ENCODE measurements around the gene SERTAD1.
A peak's percentile ranks its signal among the peaks of the same experiment; 100 is the strongest.

Gene SERTAD1

DNA sequence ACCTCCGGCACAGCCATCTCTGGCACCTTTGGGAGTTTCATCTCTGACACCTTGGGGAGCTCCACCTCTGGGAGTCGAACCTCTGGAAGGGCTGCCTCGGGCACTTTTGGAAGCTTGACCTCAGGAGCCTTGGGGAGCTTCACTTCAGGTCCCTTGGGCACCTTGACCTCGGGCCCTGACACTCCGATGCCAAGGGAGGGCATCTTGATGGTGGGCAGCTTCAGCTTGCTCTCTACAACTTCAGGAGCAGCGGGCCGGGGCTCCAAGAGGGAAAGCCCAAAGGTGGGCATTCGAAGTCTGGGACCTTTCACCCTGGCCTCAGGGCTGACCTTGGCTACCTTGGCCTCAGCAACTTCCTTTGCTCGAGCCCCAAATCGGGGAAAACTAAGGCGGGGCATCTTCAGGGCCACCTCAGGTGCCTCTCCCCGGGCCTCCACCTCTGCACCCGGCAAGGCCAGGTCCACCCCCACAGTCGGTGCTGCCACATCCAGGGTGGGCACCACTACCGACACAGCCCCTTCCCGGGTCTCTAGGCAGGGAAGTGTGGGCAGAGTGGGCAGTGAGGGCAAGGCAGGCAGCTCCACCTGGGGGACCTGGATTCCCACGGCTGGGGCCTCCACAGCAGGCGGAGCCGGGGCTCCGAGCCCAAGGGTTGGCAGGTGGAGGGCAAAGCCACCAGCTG is 28.8 kb downstream of the SERTAD1 start:
- Histone ChIP-seq H3K79me2 (ENCODE audit: insufficient read depth, low read depth) (no peaks in the 10 kb centered on the region), H4K20me1 (ENCODE audit: insufficient read depth) (no peaks in the 10 kb centered on the region), H3K27ac (no peak overlapping the region), H3K4me1 (ENCODE audit: low read depth, poor library complexity, severe bottlenecking) (peaks cover 17% of the 10 kb centered on the region), H3K36me3 (ENCODE audit: insufficient read depth) (no peaks in the 10 kb centered on the region), H3K4me3 (IDR thresholded peaks at IDR 0.05; ENCODE audit: insufficient read depth, low read depth, low read length) (no peak overlapping the region), H3K9ac (no peak overlapping the region), H3K27me3 (ENCODE audit: insufficient read depth, low read depth) (peaks cover 16% of the 10 kb centered on the region), H3K4me2 (peak overlapping the region; percentile 79), H2AFZ (ENCODE audit: low read depth) (no peak overlapping the region)
- TF ChIP-seq, protein P1, sequence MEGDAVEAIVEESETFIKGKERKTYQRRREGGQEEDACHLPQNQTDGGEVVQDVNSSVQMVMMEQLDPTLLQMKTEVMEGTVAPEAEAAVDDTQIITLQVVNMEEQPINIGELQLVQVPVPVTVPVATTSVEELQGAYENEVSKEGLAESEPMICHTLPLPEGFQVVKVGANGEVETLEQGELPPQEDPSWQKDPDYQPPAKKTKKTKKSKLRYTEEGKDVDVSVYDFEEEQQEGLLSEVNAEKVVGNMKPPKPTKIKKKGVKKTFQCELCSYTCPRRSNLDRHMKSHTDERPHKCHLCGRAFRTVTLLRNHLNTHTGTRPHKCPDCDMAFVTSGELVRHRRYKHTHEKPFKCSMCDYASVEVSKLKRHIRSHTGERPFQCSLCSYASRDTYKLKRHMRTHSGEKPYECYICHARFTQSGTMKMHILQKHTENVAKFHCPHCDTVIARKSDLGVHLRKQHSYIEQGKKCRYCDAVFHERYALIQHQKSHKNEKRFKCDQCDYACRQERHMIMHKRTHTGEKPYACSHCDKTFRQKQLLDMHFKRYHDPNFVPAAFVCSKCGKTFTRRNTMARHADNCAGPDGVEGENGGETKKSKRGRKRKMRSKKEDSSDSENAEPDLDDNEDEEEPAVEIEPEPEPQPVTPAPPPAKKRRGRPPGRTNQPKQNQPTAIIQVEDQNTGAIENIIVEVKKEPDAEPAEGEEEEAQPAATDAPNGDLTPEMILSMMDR (conservative IDR thresholded peaks at IDR 0.05; ENCODE audit: low read depth, low read length) = no peak

GRCh38 chr19:40395956-40396355 is 29.8 kb downstream of the SERTAD1 start:
- H3K36me3 ChIP-seq (ENCODE audit: insufficient read depth) = no peaks in the 10 kb centered on the region
- peaks cover 17% of the 10 kb centered on the region for H3K4me1 ChIP-seq (ENCODE audit: low read depth, poor library complexity, severe bottlenecking)
- no peak overlapping the region for H3K4me3 ChIP-seq (IDR thresholded peaks at IDR 0.05; ENCODE audit: insufficient read depth, low read depth, low read length)
- H3K9ac ChIP-seq = no peak overlapping the region
- TF ChIP-seq, protein P1 (conservative IDR thresholded peaks at IDR 0.05; ENCODE audit: low read depth, low read length) = no peak
- H3K79me2 ChIP-seq (ENCODE audit: insufficient read depth, low read depth) = no peaks in the 10 kb centered on the region
- peaks cover 15% of the 10 kb centered on the region for H3K27me3 ChIP-seq (ENCODE audit: insufficient read depth, low read depth)
- H3K4me2 ChIP-seq = peak overlapping the region; percentile 79
- no peaks in the 10 kb centered on the region for H4K20me1 ChIP-seq (ENCODE audit: insufficient read depth)
- H2AFZ ChIP-seq (ENCODE audit: low read depth) = peak overlapping the region; percentile 71
- H3K27ac ChIP-seq = no peak overlapping the region

DNA sequence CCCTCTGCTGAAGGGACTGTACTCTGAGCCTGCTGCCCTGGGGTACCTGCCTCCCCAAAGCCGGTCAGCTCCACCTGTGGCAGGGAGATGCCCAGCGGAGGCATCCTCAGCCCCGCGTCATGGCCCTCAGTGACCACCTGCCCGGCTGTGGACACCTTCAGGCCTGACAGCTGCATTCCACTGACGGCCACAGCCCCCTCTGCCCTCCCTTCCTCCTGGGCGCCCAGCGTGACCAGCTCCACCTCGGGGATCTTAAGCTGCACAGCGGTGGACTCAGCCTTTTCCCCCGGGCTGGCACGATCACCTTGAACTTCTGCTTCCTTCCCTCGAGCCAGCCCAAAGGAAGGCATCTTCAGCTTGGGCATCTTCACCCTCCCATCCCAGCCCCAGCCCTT is 31.0 kb downstream of the SERTAD1 start:
- TF ChIP-seq, protein P1 (conservative IDR thresholded peaks at IDR 0.05; ENCODE audit: low read depth, low read length) = no peak
- Histone ChIP-seq H4K20me1 (ENCODE audit: insufficient read depth) (no peaks in the 10 kb centered on the region), H3K4me2 (no peak overlapping the region)

DNA sequence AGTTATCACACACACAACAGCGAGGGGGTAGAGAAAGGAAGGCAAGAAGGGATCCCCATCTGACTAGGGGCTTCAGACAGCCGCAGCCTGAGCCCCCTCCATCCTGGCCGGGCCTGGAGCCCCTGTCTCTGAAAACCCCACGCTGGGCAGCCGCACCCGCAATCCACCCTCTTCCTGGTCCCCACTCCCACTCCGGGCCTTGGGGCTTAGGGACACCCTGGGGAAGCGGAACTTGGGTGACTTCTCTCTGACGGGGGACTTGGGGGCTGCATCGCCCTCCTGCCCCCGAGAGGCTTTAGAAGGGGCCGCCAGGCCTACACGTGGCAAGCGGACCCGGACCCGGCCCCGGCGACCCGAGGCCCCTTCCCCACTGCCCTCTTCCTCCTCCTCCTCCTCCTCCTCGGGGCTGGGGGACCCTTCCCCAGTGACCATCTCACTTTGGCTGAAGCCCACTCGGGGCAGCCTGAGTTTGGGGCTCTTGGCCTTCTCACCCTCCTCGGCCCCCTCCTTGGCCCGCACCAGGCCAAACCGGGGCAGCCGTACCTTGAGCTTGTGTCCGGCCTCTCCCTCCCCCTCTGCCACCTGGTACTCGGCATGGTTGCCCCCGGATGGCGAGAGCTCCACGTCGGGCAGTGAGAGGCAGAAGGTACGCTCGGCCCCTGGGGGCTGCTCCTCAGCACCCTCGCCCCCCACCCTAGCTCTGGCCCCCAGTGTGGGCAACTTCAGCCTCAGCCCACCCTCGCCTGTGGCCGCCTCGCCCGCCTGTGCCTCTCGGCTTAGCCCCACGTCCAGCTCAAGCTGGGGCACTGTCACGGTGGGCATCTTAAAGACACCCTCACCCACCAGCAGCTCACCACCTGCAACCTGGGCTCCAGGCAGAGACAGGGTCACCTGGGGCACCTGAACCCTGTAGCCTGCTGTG is 31.6 kb downstream of the SERTAD1 start:
- no peak overlapping the region for H3K27ac ChIP-seq
- H3K79me2 ChIP-seq (ENCODE audit: insufficient read depth, low read depth) = no peaks in the 10 kb centered on the region
- H3K27me3 ChIP-seq (ENCODE audit: insufficient read depth, low read depth) = peaks cover 12% of the 10 kb centered on the region
- H3K36me3 ChIP-seq (ENCODE audit: insufficient read depth) = no peaks in the 10 kb centered on the region
- no peaks in the 10 kb centered on the region for H4K20me1 ChIP-seq (ENCODE audit: insufficient read depth)
- TF ChIP-seq, protein P1 (conservative IDR thresholded peaks at IDR 0.05; ENCODE audit: low read depth, low read length) = no peak
- H2AFZ ChIP-seq (ENCODE audit: low read depth) = no peak overlapping the region
- no peak overlapping the region for H3K4me3 ChIP-seq (IDR thresholded peaks at IDR 0.05; ENCODE audit: insufficient read depth, low read depth, low read length)
- no peak overlapping the region for H3K9ac ChIP-seq
- H3K4me1 ChIP-seq (ENCODE audit: low read depth, poor library complexity, severe bottlenecking) = peaks cover 17% of the 10 kb centered on the region
- no peak overlapping the region for H3K4me2 ChIP-seq

More for the DNA sequence above, 31.0 kb downstream of the SERTAD1 start:
- H3K4me3 ChIP-seq (IDR thresholded peaks at IDR 0.05; ENCODE audit: insufficient read depth, low read depth, low read length) = no peak overlapping the region
- H3K9ac ChIP-seq = no peak overlapping the region
- no peak overlapping the region for H3K27ac ChIP-seq
- H3K27me3 ChIP-seq (ENCODE audit: insufficient read depth, low read depth) = peaks cover 12% of the 10 kb centered on the region
- H3K36me3 ChIP-seq (ENCODE audit: insufficient read depth) = no peaks in the 10 kb centered on the region
- no peak overlapping the region for H2AFZ ChIP-seq (ENCODE audit: low read depth)
- H3K79me2 ChIP-seq (ENCODE audit: insufficient read depth, low read depth) = no peaks in the 10 kb centered on the region
- H3K4me1 ChIP-seq (ENCODE audit: low read depth, poor library complexity, severe bottlenecking) = peaks cover 17% of the 10 kb centered on the region
